D721Med (cell line): Measurements from ENCODE around the gene TMOD4.
"Not testable (repeated sequence)": the region's sequence is repeated elsewhere in the genome, so short reads cannot be mapped to it uniquely, and the experiment has no call there.

Experiments
- DNase-seq: peaks from one replicate; pipeline ENCODE4 v3.0.0; 2011; ENCODE audit warnings: low spot score; ENCODE audit not compliant: insufficient read length
- FAIRE-seq: peaks from 2 replicates; lab custom pipeline; 2011; peaks lifted over from hg19 to GRCh38; lab: Jason Lieb, UNC
- CTCF ChIP-seq: IDR thresholded peaks from 2 replicates; pipeline ENCODE4 v1.5.1; 2012; ENCODE audit warnings: mild to moderate bottlenecking, control low read depth; ENCODE audit not compliant: insufficient read depth; ENCODE audit errors: missing control alignments

Gene TMOD4

GRCh38 chr1:151175863-151176262 lies at the start of gene TMOD4:
Gene TMOD4 (minus strand): TSS chr1:151175981. CDS start chr1:151174875, 1,106 bp downstream.
- FAIRE-seq, result no peak
- TF ChIP-seq CTCF, result peak; percentile 34
- no peak for DNase-seq

GRCh38 chr1:151222130-151222529 lies 46.3 kb upstream of the TMOD4 start:
- FAIRE-seq (no peak), DNase-seq (no peak)
- no peak for TF ChIP-seq CTCF

GRCh38 chr1:151221616-151222015 lies 45.8 kb upstream of the TMOD4 start:
- FAIRE-seq (no peak), DNase-seq (no peak)
- no peak for TF ChIP-seq CTCF

GRCh38 chr1:151213560-151213959 lies 37.8 kb upstream of the TMOD4 start:
- no peak for FAIRE-seq
- DNase-seq, result no peak
- no peak for TF ChIP-seq CTCF

GRCh38 chr1:151211972-151212705 lies 36.4 kb upstream of the TMOD4 start:
- FAIRE-seq (no peak), DNase-seq (no peak)
- TF ChIP-seq CTCF, result no peak

- FAIRE-seq (no peak), DNase-seq (no peak)
- no peak for TF ChIP-seq CTCF
These were observed 35.0 kb upstream of the TMOD4 start for GRCh38 chr1:151210830-151211229.

- not testable (repeated sequence) for FAIRE-seq, DNase-seq
These were observed 29.7 kb upstream of the TMOD4 start for GRCh38 chr1:151205381-151205965.
